HG03442 (cell line): ENCODE measurements around the gene ACER2.

ENCODE experiments used
- ATAC-seq: cut with Tn5 transposase; IDR thresholded peaks from one replicate; pipeline ENCODE4 v1.9.1; 2021; ENCODE audit warnings: mild to moderate bottlenecking, moderate library complexity; ENCODE audit not compliant: unreplicated experiment

ACER2 gene

GRCh38 chr9:19481971-19482404, 73.2 kb downstream of the ACER2 start:
- no peak for ATAC-seq

GRCh38 chr9:19484699-19485098, 75.9 kb downstream of the ACER2 start:
- ATAC-seq, result no peak

- ATAC-seq, result no peak
Observed at GRCh38 chr9:19485193-19485592, 76.4 kb downstream of the ACER2 start.

GRCh38 chr9:19486803-19487202, 78.0 kb downstream of the ACER2 start:
- no peak for ATAC-seq

- ATAC-seq, result no peak
Observed at GRCh38 chr9:19488721-19489120, 79.9 kb downstream of the ACER2 start.

GRCh38 chr9:19490269-19490668, 81.5 kb downstream of the ACER2 start:
- no peak for ATAC-seq

GRCh38 chr9:19490828-19491227, 82.0 kb downstream of the ACER2 start:
- ATAC-seq, result no peak

GRCh38 chr9:19492775-19493173, 84.0 kb downstream of the ACER2 start:
- no peak for ATAC-seq

- ATAC-seq, result peak; percentile 83
Observed at GRCh38 chr9:19493174-19493811, 84.5 kb downstream of the ACER2 start.

GRCh38 chr9:19493876-19494275, 85.1 kb downstream of the ACER2 start:
- ATAC-seq, result no peak

GRCh38 chr9:19495186-19496028, 86.6 kb downstream of the ACER2 start:
- no peak for ATAC-seq

- ATAC-seq, result no peak
Observed at GRCh38 chr9:19496321-19497050, 87.7 kb downstream of the ACER2 start.

- no peak for ATAC-seq
Observed at GRCh38 chr9:19497276-19497675, 88.5 kb downstream of the ACER2 start.

- ATAC-seq, result no peak
Observed at GRCh38 chr9:19498015-19498414, 89.2 kb downstream of the ACER2 start.
